GM12878 (cell line): ENCODE measurements around the gene ERVK3-1. TPM values are rescaled to one million over a fixed set of nuclear protein-coding genes. Genes with fewer than 3 reads are reported as not detected.

Experiments used
- ATAC-seq: fragments of 200-7000 bp; cut with Tn5 transposase; 3 replicates; pipeline ENCODE4 v1.9.1; 2020; ENCODE audit warnings: mild to moderate bottlenecking, moderate library complexity
- BruUV-seq: library from RNA; stranded (reverse); fragments of 400-500 nt; replicated peaks from 2 replicates; lab custom pipeline; 2021; lab: Mats Ljungman, UMichigan
- CTCF ChIA-PET: fragments of 300-600 bp; sonication (Branson Sonifier 250); formaldehyde crosslinking; extraction: SDS; loops from one replicate; lab custom pipeline; 2021; ENCODE audit warnings: inconsistent platforms; lab: Yijun Ruan, JAX
- POLR2A ChIA-PET: fragments of 350-600 bp; formaldehyde crosslinking; extraction: SDS; loops from one replicate; lab custom pipeline; 2021; ENCODE audit warnings: inconsistent platforms; lab: Charles Lee
- RAD21 ChIA-PET: fragments of 300-600 bp; sonication (Branson Sonifier 250); formaldehyde crosslinking; loops from one replicate; lab custom pipeline; 2023; ENCODE audit warnings: antibody characterized with exemption; ENCODE audit not compliant: unreplicated experiment; lab: Charles Lee
- SMC1A ChIA-PET: fragments of 300-600 bp; sonication (Branson Sonifier 250); formaldehyde crosslinking; loops from one replicate; lab custom pipeline; 2023; ENCODE audit not compliant: unreplicated experiment, uncharacterized antibody; lab: Charles Lee
- DNase-seq: peaks from one replicate; pipeline ENCODE4 v3.0.0-alpha.2; 2011; ENCODE audit warnings: low read depth, low spot score
- FAIRE-seq: peaks from 3 replicates; lab custom pipeline; 2011; peaks lifted over from hg19 to GRCh38; lab: Jason Lieb, UNC
- H2AFZ ChIP-seq: 2 replicates; pipeline ENCODE4 v1.6.0; 2011; ENCODE audit warnings: low read depth, low read length, control low read depth; ENCODE audit not compliant: control insufficient read depth
- H3K27ac ChIP-seq: 2 replicates; pipeline ENCODE4 v1.5.1; 2011; ENCODE audit warnings: control low read depth; ENCODE audit not compliant: control insufficient read depth, insufficient read depth
- H3K27me3 ChIP-seq, 2 experiments: replicated peaks in 1 of 2; 2 replicates each; pipeline versions ENCODE4 v1.6.0 to v1.6.1; 2011; ENCODE audit warnings: low read length in 1 of 2; ENCODE audit not compliant: control insufficient read depth in 2 of 2, insufficient read depth in 2 of 2
- H3K36me3 ChIP-seq, 2 experiments: 2 replicates each; pipeline ENCODE4 v1.5.1; 2011; ENCODE audit warnings: low read length in 1 of 2; ENCODE audit not compliant: control insufficient read depth in 2 of 2, insufficient read depth in 2 of 2
- H3K4me1 ChIP-seq: 2 replicates; pipeline ENCODE4 v1.6.1; 2011; ENCODE audit warnings: mild to moderate bottlenecking, low read length, moderate library complexity, mixed read lengths; ENCODE audit not compliant: control insufficient read depth, insufficient read depth
- H3K4me2 ChIP-seq: 2 replicates; pipeline ENCODE4 v1.6.0; 2011; ENCODE audit warnings: control low read depth; ENCODE audit not compliant: control insufficient read depth, insufficient read depth
- H3K4me3 ChIP-seq: fragments of 200-600 bp; sonication (generic); 2 replicates; pipeline ENCODE4 v1.5.1; 2016
- H3K79me2 ChIP-seq: 2 replicates; pipeline ENCODE4 v1.6.0; 2011; ENCODE audit warnings: low read length; ENCODE audit not compliant: control insufficient read depth, insufficient read depth
- H3K9ac ChIP-seq: 2 replicates; pipeline ENCODE4 v1.8.0; 2011; ENCODE audit warnings: low read length, control low read depth, mixed read lengths; ENCODE audit not compliant: control insufficient read depth, insufficient read depth
- H3K9me3 ChIP-seq: replicated peaks from 3 replicates; pipeline ENCODE4 v1.5.1; 2011; ENCODE audit warnings: mild to moderate bottlenecking, low read length; ENCODE audit not compliant: control insufficient read depth, insufficient read depth
- H4K20me1 ChIP-seq: 2 replicates; pipeline ENCODE4 v1.6.0; 2011; ENCODE audit not compliant: control insufficient read depth, insufficient read depth
- CBX3 ChIP-seq: fragments of 200-600 bp; sonication (generic); IDR thresholded peaks from 2 replicates; pipeline ENCODE4 v1.6.1; 2016; ENCODE audit warnings: low read depth, borderline replicate concordance
- CEBPZ ChIP-seq: fragments of 150-350 bp; IDR thresholded peaks from 2 replicates; pipeline ENCODE4 v1.6.1; 2016; ENCODE audit warnings: low read depth, low read length
- E2F4 ChIP-seq: IDR thresholded peaks from 2 replicates; pipeline ENCODE4 v1.6.1; 2012; ENCODE audit warnings: low read depth, low read length, improper control_type of control experiment
- ELK1 ChIP-seq: IDR thresholded peaks from 2 replicates; pipeline ENCODE4 v1.6.1; 2012; ENCODE audit warnings: low read depth, low read length, improper control_type of control experiment
- EP300 ChIP-seq, 2 experiments: fragments of 150-350 bp in 1 of 2; IDR thresholded peaks; 2 replicates each; pipeline ENCODE4 v1.6.1; 2011 to 2012; ENCODE audit warnings: low read depth in 2 of 2, low read length in 2 of 2, borderline replicate concordance in 1 of 2, improper control_type of control experiment in 1 of 2, inconsistent platforms in 1 of 2; ENCODE audit not compliant: control insufficient read depth in 1 of 2
- FOXK2 ChIP-seq: fragments of 450-650 bp; IDR thresholded peaks from 2 replicates; pipeline ENCODE4 v1.6.1; 2017; ENCODE audit warnings: mild to moderate bottlenecking, moderate library complexity
- HDAC6 ChIP-seq: fragments of 200-600 bp; sonication (generic); IDR thresholded peaks from one replicate; pipeline ENCODE4 v1.8.0; 2017; ENCODE audit warnings: antibody characterized with exemption; ENCODE audit not compliant: unreplicated experiment
- KAT2A ChIP-seq: conservative IDR thresholded peaks from 2 replicates; pipeline ENCODE4 v1.6.1; 2011; ENCODE audit warnings: low read depth, low read length; ENCODE audit not compliant: control insufficient read depth
- KDM1A ChIP-seq: fragments of 200-600 bp; sonication (generic); IDR thresholded peaks from 2 replicates; pipeline ENCODE4 v1.6.1; 2016; ENCODE audit warnings: borderline replicate concordance
- POU2F2 ChIP-seq: IDR thresholded peaks from 3 replicates; pipeline ENCODE4 v1.6.1; 2011; ENCODE audit warnings: low read depth, mild to moderate bottlenecking, low read length, borderline replicate concordance
- STAT3 ChIP-seq: IDR thresholded peaks from 2 replicates; pipeline ENCODE4 v1.6.1; 2011; ENCODE audit warnings: low read depth, low read length, improper control_type of control experiment
- SUZ12 ChIP-seq: fragments of 200-600 bp; sonication (generic); IDR thresholded peaks from one replicate; pipeline ENCODE4 v1.6.1; 2018; ENCODE audit warnings: antibody characterized with exemption, mild to moderate bottlenecking; ENCODE audit not compliant: unreplicated experiment
- TCF12 ChIP-seq: IDR thresholded peaks from 2 replicates; pipeline ENCODE4 v1.6.1; 2011; ENCODE audit warnings: low read depth, mild to moderate bottlenecking, low read length
- ZNF274 ChIP-seq: IDR thresholded peaks from one replicate; pipeline ENCODE4 v1.8.0; 2011; ENCODE audit not compliant: insufficient read length, insufficient read depth
- WGBS: methylation state at CpG from one replicate; pipeline ENCODE4 v1.1.6; 2016; ENCODE audit warnings: low lambda C conversion rate; ENCODE audit not compliant: insufficient replicate concordance, insufficient coverage; ENCODE audit errors: missing lambda C conversion rate; 5-methylcytosine and 5-hydroxymethylcytosine counted together
- in situ Hi-C: fragments of 300-500 bp; cut with MboI; formaldehyde crosslinking; loops from 9 replicates; pipeline ENCODE4 v1.14.3; 2018; ENCODE audit warnings: mixed read lengths
- intact Hi-C: fragments of 100-400 bp; cut with micrococcal nuclease; formaldehyde crosslinking; loops from one replicate; pipeline ENCODE4 v1.14.2; 2022; ENCODE audit not compliant: unreplicated experiment
- polyA plus RNA-seq, 11 experiments: library from polyadenylated mRNA; depleted of rRNA in 4 of 11; unstranded in 6 of 11; stranded (reverse) in 5 of 11; fragments of >200 nt; fragmentation: Nextera tagmentation in 4 of 11; fragmentation: Illumina TruSeq in 1 of 11; extraction: Ambion mirVana in 4 of 11; extraction: Trizol in 1 of 11; gene quantifications; 1 replicate in 1 of 11; 2 replicates in 10 of 11; pipeline versions ENCODE4 v1.2.1 to v1.2.3, GENCODE V29; 2011 to 2016; ENCODE audit warnings: inconsistent platforms in 2 of 11, missing spikeins in 2 of 11, low read depth in 1 of 11
- total RNA-seq, 4 experiments: library from RNA; depleted of rRNA in 3 of 4; stranded (reverse); fragments of >200 nt in 3 of 4; fragmentation: Illumina TruSeq in 1 of 4; extraction: Trizol in 1 of 4; gene quantifications; 2 replicates each; pipeline versions ENCODE4 v1.2.1 to v1.2.3, GENCODE V29; 2013 to 2021

ERVK3-1 gene
- total and polyA plus RNA-seq, 10 of the 15 experiments (the other 5 are each of a cell fraction or from before 2014, with no cell fraction given) = 59.3 to 172 (median 95.8) TPM

- TF ChIP-seq POU2F2 = no peak
Measured at GRCh38 chr19:58351990-58352755, 47.0 kb downstream of the ERVK3-1 start (continued).

GRCh38 chr19:58352760-58353671, 47.8 kb downstream of the ERVK3-1 start, which contains the start of gene A1BG:
Gene A1BG, minus strand, starts transcription at chr19:58353492. Its CDS starts 55 bp downstream, at chr19:58353437.
- ChIA-PET RAD21 (no interaction called here), CTCF (no interaction called here), SMC1A (interaction anchor here (0.5 kb wide), 1 partner anchor 70 kb away, joined by 3 read pairs; no protein-coding TSS in a partner anchor), POLR2A (no interaction called here)
- BruUV-seq = no TSS peak
- DNase-seq (no peak), FAIRE-seq (no peak), ATAC-seq (no peak)
- intact Hi-C loops (no loop called here), in situ Hi-C loops (no loop called here)
- Histone ChIP-seq H3K9me3 (peaks cover 2% of the 10 kb centered on the region; the same call in 1 of the 3 replicates), H2AFZ (no peak within 1 kb of the TSS), H3K36me3 (no peaks in the 10 kb centered on the region), H3K9ac (no peak within 1 kb of the TSS), H3K4me3 (no peak within 1 kb of the TSS), H3K4me1 (peaks cover 3% of the 10 kb centered on the region), H4K20me1 (no peaks in the 10 kb centered on the region), H3K4me2 (no peak within 1 kb of the TSS), H3K27ac (no peak within 1 kb of the TSS), H3K79me2 (no peaks in the 10 kb centered on the region), H3K27me3 (no peaks in the 10 kb centered on the region)
- WGBS = 83% methylated on average over 25 of the region's 26 CpGs
- TF ChIP-seq CEBPZ = no peak
- TF ChIP-seq STAT3 = no peak
- no peak for TF ChIP-seq ZNF274
- no peak for TF ChIP-seq EP300 (IDR thresholded peaks at IDR 0.05; ENCODE audit: borderline replicate concordance in 1 of 2, control insufficient read depth in 1 of 2, low read depth in 2 of 2, low read length in 2 of 2)
- no peak for TF ChIP-seq E2F4
- TF ChIP-seq ELK1 = no peak
- TF ChIP-seq KAT2A = no peak
- no peak for TF ChIP-seq HDAC6
- no peak for TF ChIP-seq TCF12
- no peak for TF ChIP-seq SUZ12
- no peak for TF ChIP-seq CBX3
- no peak for TF ChIP-seq KDM1A
- no peak for TF ChIP-seq FOXK2
